ENCODE measurements around the gene MIA3. TPM values are rescaled to one million over a fixed set of nuclear protein-coding genes. Genes with fewer than 3 reads are reported as not detected.
"Not testable (repeated sequence)": the region's sequence is repeated elsewhere in the genome, so short reads cannot be mapped to it uniquely, and the experiment has no call there.

Gene MIA3
- total and polyA plus RNA-seq, 4 experiments from 2014 or later, result 42.0 to 124 (median 97.2) TPM

- Histone ChIP-seq H3K9me3 (ENCODE audit: control insufficient read depth in 1 of 2, low read length in 2 of 2) (no peaks in the 10 kb centered on the region), H3K27me3 (ENCODE audit: insufficient read depth, low read length) (no peaks in the 10 kb centered on the region), H3K4me1 (ENCODE audit: insufficient read depth, low read length) (peaks cover 28% of the 10 kb centered on the region), H3K4me3 (ENCODE audit: low read length in 2 of 2) (no peak overlapping the region), H3K27ac (ENCODE audit: low read depth, low read length) (peak overlapping the region; percentile 49), H3K36me3 (ENCODE audit: insufficient read depth, low read length) (peaks cover 81% of the 10 kb centered on the region)
- Mint-ChIP-seq H3K27me3 (no peaks in the 10 kb centered on the region), H3K4me3 (no peak overlapping the region), H3K27ac (peak overlapping the region; percentile 14 to 91 (median 70)), H3K36me3 (peaks cover 68 to 87% of the 10 kb centered on the region in 2 donors), H3K4me1 (peaks cover 33 to 48% (median 41%) of the 10 kb centered on the region in 4 donors), H3K9me3 (no peaks in the 10 kb centered on the region)
- ChIA-PET POLR2A (ENCODE audit: partially characterized antibody) (interaction anchor here (1.2 to 2.7 kb wide), 3 partner anchors 13 to 55 kb away, joined by 3 to 17 read pairs (median 6); partner anchors contain the start of genes AIDA and BROX), CTCF (ENCODE audit: partially characterized antibody) (interaction anchor here (0.9 to 1.2 kb wide), 3 partner anchors 23 to 1202 kb away, joined by 3 to 6 read pairs (median 4); no protein-coding TSS in a partner anchor)
- intact Hi-C loops (cut with micrococcal nuclease), result no loop called here
- DNase-seq, result no peak
Observed at GRCh38 chr1:222657899-222658298, 40.0 kb downstream of the MIA3 start.

DNA sequence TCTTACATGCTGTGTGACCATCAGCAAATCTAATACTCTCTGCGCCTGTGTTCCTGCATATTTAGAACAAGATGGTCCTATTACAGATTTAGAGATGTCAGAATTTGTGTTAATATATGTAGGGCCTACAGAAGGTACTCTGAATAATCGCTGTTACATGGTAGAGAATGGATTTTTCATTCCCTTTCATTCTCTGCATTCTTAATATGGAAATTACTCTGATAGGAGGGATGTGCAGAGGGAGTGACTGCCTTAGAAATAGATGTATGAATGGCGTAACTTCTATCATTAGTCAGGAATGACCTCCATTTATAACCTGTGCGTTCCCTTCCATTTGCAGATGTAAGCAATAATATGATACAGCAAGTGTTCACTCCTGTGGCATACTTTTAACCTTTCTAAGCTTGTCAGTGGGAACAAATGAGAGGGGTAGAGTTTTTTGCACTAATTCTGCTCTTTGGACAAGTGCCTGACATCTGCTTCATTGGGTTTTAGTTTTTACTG is 45.6 kb downstream of the MIA3 start:
- no peaks in the 10 kb centered on the region for H3K9me3 Mint-ChIP-seq
- no peak overlapping the region for H3K4me3 Mint-ChIP-seq
- H3K4me1 Mint-ChIP-seq, result peaks cover 0 to 4% (median 4%) of the 10 kb centered on the region in 4 donors
- DNase-seq, result no peak
- peaks cover 50 to 84% of the 10 kb centered on the region in 2 donors for H3K36me3 Mint-ChIP-seq
- ChIA-PET CTCF (ENCODE audit: partially characterized antibody) (no interaction called here), POLR2A (ENCODE audit: partially characterized antibody) (interaction anchor here (1.2 to 1.3 kb wide), 2 partner anchors 14 to 49 kb away, joined by 3 to 4 read pairs; no protein-coding TSS in a partner anchor)
- Histone ChIP-seq H3K9me3 (ENCODE audit: control insufficient read depth in 1 of 2, low read length in 2 of 2) (no peaks in the 10 kb centered on the region), H3K27ac (ENCODE audit: low read depth, low read length) (no peak overlapping the region), H3K27me3 (ENCODE audit: insufficient read depth, low read length) (no peaks in the 10 kb centered on the region), H3K4me1 (ENCODE audit: insufficient read depth, low read length) (no peaks in the 10 kb centered on the region), H3K4me3 (ENCODE audit: low read length in 2 of 2) (no peak overlapping the region), H3K36me3 (ENCODE audit: insufficient read depth, low read length) (peaks cover 76% of the 10 kb centered on the region)
- H3K27ac Mint-ChIP-seq, result peak overlapping the region in 2 of 7 donors; percentile 23 to 48
- intact Hi-C loops (cut with micrococcal nuclease), result no loop called here
- no peaks in the 10 kb centered on the region for H3K27me3 Mint-ChIP-seq

DNA sequence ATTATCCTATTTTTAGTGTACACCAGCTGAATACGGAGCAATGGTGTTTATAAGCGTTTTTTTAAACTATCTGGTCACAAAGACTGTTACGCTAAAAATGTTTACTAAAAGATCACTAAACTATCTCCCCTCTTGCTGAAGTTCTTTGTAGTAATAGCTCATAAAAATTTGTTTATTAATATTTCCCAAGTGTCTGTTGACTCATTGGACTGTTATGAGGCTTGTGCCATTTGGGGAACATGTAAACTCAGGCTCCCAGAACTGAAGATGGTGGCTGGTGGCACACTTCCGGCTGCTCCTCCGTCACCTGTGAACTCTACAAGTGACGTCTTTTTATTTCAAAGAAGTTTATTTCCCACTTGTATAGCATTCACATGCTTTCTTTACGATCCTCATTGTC is 48.1 kb downstream of the MIA3 start:
- Histone ChIP-seq H3K36me3 (ENCODE audit: insufficient read depth, low read length) (peaks cover 53% of the 10 kb centered on the region), H3K4me1 (ENCODE audit: insufficient read depth, low read length) (peaks cover 7% of the 10 kb centered on the region), H3K9me3 (ENCODE audit: control insufficient read depth in 1 of 2, low read length in 2 of 2) (no peaks in the 10 kb centered on the region), H3K27me3 (ENCODE audit: insufficient read depth, low read length) (no peaks in the 10 kb centered on the region), H3K27ac (ENCODE audit: low read depth, low read length) (no peak overlapping the region), H3K4me3 (ENCODE audit: low read length in 2 of 2) (no peak overlapping the region)
- CTCF ChIA-PET (ENCODE audit: partially characterized antibody), result interaction anchor here (1.4 kb wide), 1 partner anchor 32 kb away, joined by 4 read pairs; no protein-coding TSS in a partner anchor
- POLR2A ChIA-PET (ENCODE audit: partially characterized antibody), result interaction anchor here (0.8 kb wide), 1 partner anchor 10 kb away, joined by 4 read pairs; no protein-coding TSS in a partner anchor
- H3K4me3 Mint-ChIP-seq, result no peak overlapping the region
- no peak for DNase-seq
- no peaks in the 10 kb centered on the region for H3K27me3 Mint-ChIP-seq
- peaks cover 38 to 76% of the 10 kb centered on the region in 2 donors for H3K36me3 Mint-ChIP-seq
- intact Hi-C loops (cut with micrococcal nuclease), result no loop called here
- H3K9me3 Mint-ChIP-seq, result no peaks in the 10 kb centered on the region
- H3K4me1 Mint-ChIP-seq, result peaks cover 8 to 15% (median 11%) of the 10 kb centered on the region in 4 donors
- peak overlapping the region in 3 of 7 donors; percentile 22 to 71 (median 35) for H3K27ac Mint-ChIP-seq

DNA sequence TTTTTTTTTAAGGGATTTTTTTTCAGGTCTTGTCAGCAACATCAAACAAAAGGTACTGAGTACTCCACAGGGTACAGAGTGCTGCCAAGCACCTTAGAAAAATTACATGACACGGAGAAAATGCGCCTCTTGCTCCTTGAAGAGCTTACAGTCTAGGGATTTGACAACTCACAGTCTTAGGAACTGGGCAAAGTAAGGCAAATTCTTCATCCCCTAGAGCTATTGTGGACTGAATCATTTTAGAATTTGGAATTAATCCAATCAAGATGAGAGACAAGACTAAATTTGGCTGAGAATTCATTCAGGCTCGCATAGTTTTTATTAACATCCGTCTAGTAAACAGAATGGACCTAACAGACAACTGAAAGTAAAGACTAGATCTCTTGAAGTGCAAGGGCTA is 50.3 kb downstream of the MIA3 start:
- DNase-seq; POLR2A ChIA-PET (ENCODE audit: partially characterized antibody); H3K4me3 ChIP-seq (ENCODE audit: low read length in 2 of 2); H3K9me3 ChIP-seq (ENCODE audit: control insufficient read depth in 1 of 2, low read length in 2 of 2); H3K9me3 Mint-ChIP-seq; H3K27me3 ChIP-seq (ENCODE audit: insufficient read depth, low read length); H3K27ac ChIP-seq (ENCODE audit: low read depth, low read length); H3K27me3 Mint-ChIP-seq; H3K4me3 Mint-ChIP-seq; intact Hi-C loops (cut with micrococcal nuclease): not testable (repeated sequence)
- Histone ChIP-seq H3K36me3 (ENCODE audit: insufficient read depth, low read length) (peaks cover 49% of the 10 kb centered on the region), H3K4me1 (ENCODE audit: insufficient read depth, low read length) (peaks cover 13% of the 10 kb centered on the region)
- Mint-ChIP-seq H3K27ac (peak overlapping the region in 1 of 7 donors; percentile 38), H3K36me3 (peaks cover 44 to 76% of the 10 kb centered on the region in 2 donors), H3K4me1 (peaks cover 12 to 22% (median 19%) of the 10 kb centered on the region in 4 donors)
- CTCF ChIA-PET (ENCODE audit: partially characterized antibody), result interaction anchor here (1.4 kb wide), 1 partner anchor 34 kb away, joined by 3 read pairs; no protein-coding TSS in a partner anchor

DNA sequence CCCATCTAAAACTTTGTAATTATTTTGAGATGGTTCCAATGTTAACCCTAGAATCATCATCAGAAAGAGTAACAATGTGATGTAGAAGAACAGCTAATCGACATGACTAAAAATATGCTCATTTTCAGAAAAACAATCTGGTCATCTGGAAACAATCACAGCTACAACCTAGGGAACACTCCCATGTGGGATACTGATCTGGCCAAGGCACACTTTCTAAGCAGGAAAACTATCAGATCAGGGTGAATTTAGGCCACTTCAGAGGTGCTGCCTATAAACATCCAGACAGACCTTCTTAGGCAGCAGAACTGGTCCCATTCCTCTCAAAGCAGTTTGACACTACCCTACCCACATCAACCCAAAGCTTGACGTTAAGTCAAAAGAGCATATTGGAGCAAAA is 51.2 kb downstream of the MIA3 start:
- H3K36me3 Mint-ChIP-seq, result peaks cover 48 to 74% of the 10 kb centered on the region in 2 donors
- peaks cover 13% of the 10 kb centered on the region for H3K4me1 ChIP-seq (ENCODE audit: insufficient read depth, low read length)
- H3K27me3 ChIP-seq (ENCODE audit: insufficient read depth, low read length); H3K27me3 Mint-ChIP-seq; H3K27ac ChIP-seq (ENCODE audit: low read depth, low read length); H3K4me3 Mint-ChIP-seq; H3K4me3 ChIP-seq (ENCODE audit: low read length in 2 of 2); H3K9me3 Mint-ChIP-seq; intact Hi-C loops (cut with micrococcal nuclease); H3K27ac Mint-ChIP-seq; DNase-seq; H3K9me3 ChIP-seq (ENCODE audit: control insufficient read depth in 1 of 2, low read length in 2 of 2); POLR2A ChIA-PET (ENCODE audit: partially characterized antibody); CTCF ChIA-PET (ENCODE audit: partially characterized antibody): not testable (repeated sequence)
- H3K4me1 Mint-ChIP-seq, result peaks cover 12 to 22% (median 19%) of the 10 kb centered on the region in 4 donors
- H3K36me3 ChIP-seq (ENCODE audit: insufficient read depth, low read length), result peaks cover 45% of the 10 kb centered on the region

GRCh38 chr1:222670110-222670509 is 52.2 kb downstream of the MIA3 start:
- CTCF ChIA-PET (ENCODE audit: partially characterized antibody), result interaction anchor here (1.2 kb wide), 1 partner anchor 16 kb away, joined by 4 read pairs; no protein-coding TSS in a partner anchor
- H3K27me3 ChIP-seq (ENCODE audit: insufficient read depth, low read length), result no peaks in the 10 kb centered on the region
- Mint-ChIP-seq H3K27ac (peak overlapping the region in 6 of 7 donors; percentile 39 to 85 (median 66)), H3K36me3 (peaks cover 48 to 74% of the 10 kb centered on the region in 2 donors), H3K4me3 (peak overlapping the region in 1 of 8 donors; percentile 4), H3K9me3 (no peaks in the 10 kb centered on the region), H3K27me3 (no peaks in the 10 kb centered on the region), H3K4me1 (peaks cover 12 to 22% (median 18%) of the 10 kb centered on the region in 4 donors)
- no peaks in the 10 kb centered on the region for H3K9me3 ChIP-seq (ENCODE audit: control insufficient read depth in 1 of 2, low read length in 2 of 2)
- POLR2A ChIA-PET (ENCODE audit: partially characterized antibody), result interaction anchor here (0.6 to 1.8 kb wide), 2 partner anchors 43 to 128 kb away, joined by 3 to 5 read pairs; partner anchors contain the start of genes AIDA and BROX
- peaks cover 45% of the 10 kb centered on the region for H3K36me3 ChIP-seq (ENCODE audit: insufficient read depth, low read length)
- DNase-seq, result no peak
- H3K27ac ChIP-seq (ENCODE audit: low read depth, low read length), result no peak overlapping the region
- H3K4me3 ChIP-seq (ENCODE audit: low read length in 2 of 2), result no peak overlapping the region
- H3K4me1 ChIP-seq (ENCODE audit: insufficient read depth, low read length), result peaks cover 13% of the 10 kb centered on the region
- intact Hi-C loops (cut with micrococcal nuclease), result no loop called here

GRCh38 chr1:222680080-222680479 is 62.2 kb downstream of the MIA3 start:
- H3K27ac Mint-ChIP-seq, result peak overlapping the region in 2 of 7 donors; percentile 36 to 44
- no peaks in the 10 kb centered on the region for H3K9me3 ChIP-seq (ENCODE audit: control insufficient read depth in 1 of 2, low read length in 2 of 2)
- H3K9me3 Mint-ChIP-seq, result no peaks in the 10 kb centered on the region
- CTCF ChIA-PET (ENCODE audit: partially characterized antibody), result no interaction called here
- no peaks in the 10 kb centered on the region for H3K4me1 ChIP-seq (ENCODE audit: insufficient read depth, low read length)
- H3K4me3 ChIP-seq (ENCODE audit: low read length in 2 of 2), result no peak overlapping the region
- POLR2A ChIA-PET (ENCODE audit: partially characterized antibody), result no interaction called here
- intact Hi-C loops (cut with micrococcal nuclease), result no loop called here
- no peaks in the 10 kb centered on the region for H3K27me3 Mint-ChIP-seq
- peaks cover 0 to 6% (median 3%) of the 10 kb centered on the region in 4 donors for H3K4me1 Mint-ChIP-seq
- peaks cover 12 to 49% of the 10 kb centered on the region in 2 donors for H3K36me3 Mint-ChIP-seq
- H3K27ac ChIP-seq (ENCODE audit: low read depth, low read length), result no peak overlapping the region
- H3K4me3 Mint-ChIP-seq, result no peak overlapping the region
- no peaks in the 10 kb centered on the region for H3K27me3 ChIP-seq (ENCODE audit: insufficient read depth, low read length)
- no peak for DNase-seq
- peaks cover 22% of the 10 kb centered on the region for H3K36me3 ChIP-seq (ENCODE audit: insufficient read depth, low read length)

All from CD4-positive, alpha-beta memory T cell (primary cell).